Fibroblast of mammary gland (primary cell): ENCODE results near the gene CMIP.

Experiments used
- DNase-seq: peaks from one replicate; pipeline ENCODE4 v3.0.0-alpha.2; 2010; ENCODE audit warnings: low read depth
- H3K4me3 ChIP-seq: 2 replicates; pipeline ENCODE4 v1.5.1; 2011; ENCODE audit warnings: low read depth, mild to moderate bottlenecking, low read length, moderate library complexity; ENCODE audit not compliant: control insufficient read depth
- CTCF ChIP-seq: conservative IDR thresholded peaks from 2 replicates; pipeline ENCODE4 v1.5.1; 2011; ENCODE audit warnings: low read depth, low read length, inconsistent platforms; ENCODE audit not compliant: control insufficient read depth, insufficient read depth

CMIP gene

GRCh38 chr16:81668243-81669097, 223.9 kb downstream of the CMIP start:
- no peak for DNase-seq
- no peak overlapping the region for H3K4me3 ChIP-seq
- TF ChIP-seq CTCF = no peak

GRCh38 chr16:81669473-81670350, 225.1 kb downstream of the CMIP start:
- TF ChIP-seq CTCF = no peak

GRCh38 chr16:81671738-81672597, 227.4 kb downstream of the CMIP start:
- no peak for DNase-seq
- no peak overlapping the region for H3K4me3 ChIP-seq
- TF ChIP-seq CTCF = no peak

More at GRCh38 chr16:81669473-81670350, 225.1 kb downstream of the CMIP start:
- no peak overlapping the region for H3K4me3 ChIP-seq
- DNase-seq = no peak

GRCh38 chr16:81673432-81673831, 228.8 kb downstream of the CMIP start:
- DNase-seq = no peak

GRCh38 chr16:81675662-81676061, 231.1 kb downstream of the CMIP start:
- no peak for TF ChIP-seq CTCF
- DNase-seq = no peak
- no peak overlapping the region for H3K4me3 ChIP-seq

More at GRCh38 chr16:81673432-81673831, 228.8 kb downstream of the CMIP start:
- TF ChIP-seq CTCF = no peak
- H3K4me3 ChIP-seq = no peak overlapping the region
